DMS 273 (cell line): ENCODE data around the gene AIG1.

ENCODE experiments used
- DNase-seq: peaks from one replicate; lab custom pipeline; 2025; ENCODE audit not compliant: unreplicated experiment; lab: John Stamatoyannopoulos, UW

AIG1 gene

GRCh38 chr6:143356101-143356880, 295.6 kb downstream of the AIG1 start:
- no peak for DNase-seq

DNA sequence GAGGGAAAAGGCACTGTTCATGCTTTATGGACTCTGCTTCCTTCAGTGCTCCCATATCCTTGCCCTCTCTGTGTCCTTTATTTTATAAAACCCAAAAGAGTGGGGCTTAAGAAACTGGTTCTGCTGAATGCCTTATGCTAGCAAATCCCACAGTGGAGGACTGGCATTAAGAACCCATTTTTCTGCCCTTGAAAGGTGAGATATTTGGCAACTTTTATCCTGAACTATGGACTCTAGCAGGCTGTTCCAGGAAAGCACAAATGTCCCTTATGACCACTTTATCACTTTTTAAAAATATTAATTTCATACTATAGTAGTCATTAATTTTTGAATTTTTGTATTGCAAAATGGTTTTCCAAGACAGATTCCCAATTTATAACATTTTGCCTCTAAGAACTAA, 296.5 kb downstream of the AIG1 start:
- DNase-seq: no peak

DNA sequence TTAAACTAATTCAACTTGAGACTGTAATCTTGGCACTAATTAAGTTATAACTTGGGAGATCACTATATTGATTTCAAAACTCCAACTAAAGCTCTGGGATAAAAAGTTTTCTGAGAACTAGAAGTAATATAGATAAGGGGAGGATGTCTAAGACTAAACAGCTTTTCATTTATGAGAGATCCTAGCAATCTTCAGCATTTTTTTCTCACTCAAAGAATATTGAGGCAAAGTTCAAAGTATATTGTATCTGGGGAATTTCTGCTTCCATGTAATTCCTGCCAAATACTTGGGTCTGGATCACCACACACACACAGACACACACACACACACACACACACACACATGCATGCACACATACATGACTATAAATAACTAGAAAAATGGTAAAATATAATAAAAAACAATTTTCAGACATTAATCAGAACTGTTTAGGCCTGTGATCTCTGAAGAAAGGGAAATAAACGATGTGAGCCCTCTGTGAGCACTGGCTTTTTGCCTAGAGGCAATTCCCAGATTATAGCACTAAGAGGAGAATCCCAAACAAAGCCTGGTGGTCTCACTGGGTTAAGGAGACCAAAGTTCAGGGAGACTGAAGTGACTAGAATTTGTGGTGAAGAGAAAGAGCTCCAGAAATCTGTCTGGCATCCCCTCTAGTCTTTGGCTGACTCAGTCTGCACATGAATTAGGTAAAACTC, 297.0 kb downstream of the AIG1 start:
- no peak for DNase-seq

- DNase-seq: peak; percentile 88
These were observed 301.0 kb downstream of the AIG1 start for GRCh38 chr6:143361536-143362191.

- peak; percentile 64 for DNase-seq
These were observed 301.5 kb downstream of the AIG1 start for GRCh38 chr6:143362192-143362558.

DNA sequence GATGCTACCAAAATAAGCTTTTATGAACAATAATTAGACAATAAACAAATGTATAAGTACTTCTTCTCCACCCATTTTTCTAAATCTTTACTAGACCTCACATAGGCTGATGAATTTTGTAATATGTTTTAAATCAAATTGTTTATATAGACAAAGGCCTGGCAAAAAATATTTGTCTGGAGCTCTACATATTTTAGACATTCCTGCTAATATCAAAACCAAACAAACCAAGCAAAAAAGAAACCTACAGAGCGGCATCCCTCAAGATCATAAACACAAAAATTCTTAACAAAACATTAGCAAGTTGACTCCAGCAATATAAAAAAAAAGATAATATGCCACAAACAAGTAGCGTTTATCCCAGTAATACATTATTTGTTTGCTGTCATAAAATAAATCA, 302.6 kb downstream of the AIG1 start:
- DNase-seq: no peak

- DNase-seq: no peak
These were observed 307.7 kb downstream of the AIG1 start for GRCh38 chr6:143368426-143368825.

GRCh38 chr6:143369971-143370370, 309.3 kb downstream of the AIG1 start:
- no peak for DNase-seq

- DNase-seq: no peak
These were observed 310.2 kb downstream of the AIG1 start for GRCh38 chr6:143370812-143371370.

DNA sequence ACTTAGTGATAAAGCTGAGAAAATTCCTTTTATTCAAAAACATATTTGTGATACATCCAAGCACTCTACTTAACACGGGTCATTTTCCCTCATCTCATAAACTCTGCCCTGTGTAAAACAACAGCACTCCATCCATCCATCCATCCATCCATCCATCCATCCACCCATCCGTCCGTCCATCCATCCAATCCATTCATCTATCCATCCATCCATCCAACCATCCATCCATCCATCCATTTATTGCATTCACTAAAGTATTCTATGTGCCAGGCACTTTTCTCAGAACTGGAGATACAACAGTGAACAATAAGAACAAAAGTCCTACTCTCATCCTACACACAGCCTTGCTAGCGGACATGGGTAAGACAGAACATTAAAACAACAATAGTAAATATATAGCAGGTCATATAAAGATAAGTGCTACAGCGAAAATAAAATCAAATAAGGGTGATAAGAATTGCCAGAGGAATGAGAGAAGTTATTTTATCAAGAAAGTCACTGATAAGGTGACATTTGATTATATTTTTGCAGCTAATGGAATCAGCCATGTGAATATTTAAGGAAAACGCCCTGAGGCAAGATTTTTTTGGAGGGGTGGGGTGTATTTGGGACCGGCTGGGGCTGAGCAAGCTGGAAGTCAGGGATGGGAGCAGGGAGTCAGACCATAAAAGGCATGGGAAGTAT, 311.7 kb downstream of the AIG1 start:
- no peak for DNase-seq

DNA sequence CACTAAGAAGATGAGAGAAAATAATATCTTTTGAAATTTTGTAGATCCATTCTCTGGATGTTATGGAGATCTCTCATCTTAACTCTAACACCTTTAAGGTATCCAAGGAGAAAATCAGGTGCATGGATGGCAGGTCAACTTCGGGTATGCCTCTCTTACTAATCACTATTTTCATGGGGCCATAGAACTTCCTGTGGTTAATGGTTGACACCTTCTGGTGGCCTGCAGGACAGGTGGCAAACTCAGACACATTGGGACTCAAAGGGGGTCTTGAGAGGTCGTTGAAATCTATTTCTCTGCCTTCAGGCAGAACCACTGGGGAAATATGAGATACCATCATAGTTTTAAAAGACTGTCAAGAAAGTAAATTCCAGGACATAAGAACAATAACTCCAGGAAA, 313.3 kb downstream of the AIG1 start:
- no peak for DNase-seq

DNA sequence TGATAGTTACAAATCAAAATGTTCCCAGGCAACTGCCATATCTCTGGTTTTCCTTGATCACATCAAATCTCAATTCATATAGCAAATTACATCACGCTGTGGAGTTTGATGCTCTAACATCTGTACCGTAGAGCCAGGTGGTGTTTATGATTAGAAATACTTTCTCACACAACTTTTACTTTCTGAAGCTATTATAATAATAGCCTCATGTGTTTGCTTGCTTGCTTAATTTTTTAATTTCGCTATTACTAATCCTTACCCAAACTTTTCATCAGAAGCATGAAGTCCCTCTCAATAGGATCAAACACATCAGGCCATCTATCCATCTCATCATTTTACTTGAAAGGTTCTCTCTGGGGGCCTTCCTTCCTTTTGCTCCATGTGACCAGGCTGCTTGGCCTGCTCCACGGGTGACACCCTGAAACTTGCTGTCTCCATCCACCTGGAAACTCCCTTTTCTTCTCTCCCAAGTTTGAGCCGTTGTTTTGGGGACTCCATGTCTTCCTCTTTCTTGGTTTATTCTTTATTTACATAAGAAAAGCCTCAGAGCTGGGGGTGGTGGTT, 314.4 kb downstream of the AIG1 start:
- no peak for DNase-seq

GRCh38 chr6:143376375-143376774, 315.7 kb downstream of the AIG1 start:
- no peak for DNase-seq

DNA sequence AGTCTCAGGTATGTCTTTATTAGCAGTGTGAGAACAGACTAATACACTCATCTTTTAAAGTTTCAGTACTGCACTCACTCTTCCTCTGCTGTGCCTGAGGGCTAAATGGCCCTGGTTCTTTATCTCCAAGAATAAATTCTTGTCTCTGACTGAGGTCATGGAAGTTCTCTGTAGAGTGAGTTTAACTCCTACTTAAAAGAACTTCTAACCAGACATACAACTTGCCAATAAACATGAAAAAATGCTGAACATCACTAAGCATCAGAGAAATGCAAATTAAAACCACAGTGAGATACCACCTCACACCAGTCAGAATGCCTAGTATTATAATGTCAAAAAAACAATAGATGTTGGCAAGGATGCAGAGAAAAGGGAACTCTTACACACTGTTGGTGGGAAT, 316.2 kb downstream of the AIG1 start:
- no peak for DNase-seq

- no peak for DNase-seq
These were observed 324.9 kb downstream of the AIG1 start for GRCh38 chr6:143385636-143386035.

DNA sequence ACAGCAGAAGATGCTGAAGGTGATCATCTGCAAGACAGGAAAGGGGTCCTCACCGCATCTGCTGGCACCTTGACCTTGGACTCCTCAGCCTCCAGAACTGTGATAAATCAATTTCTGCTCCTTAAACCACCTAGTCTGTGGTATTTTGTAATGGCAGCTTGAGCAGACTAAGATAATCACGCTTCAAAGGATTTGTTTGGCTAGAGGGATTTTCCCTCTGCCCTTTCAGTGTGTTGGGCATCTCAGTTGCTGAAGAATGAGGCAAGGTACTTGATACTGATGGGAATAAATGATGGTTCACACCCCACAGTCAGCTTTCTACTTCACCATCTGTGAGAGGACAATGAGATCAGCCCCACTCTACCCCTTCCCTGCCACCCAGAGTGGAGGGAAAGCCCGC, 329.6 kb downstream of the AIG1 start:
- no peak for DNase-seq
